A549 (cell line): Measurements from ENCODE around the gene MLX. TPM values are rescaled to one million over a fixed set of nuclear protein-coding genes. Genes with fewer than 3 reads are reported as not detected.

Source experiments
- ATAC-seq, 2 experiments: fragments of 200-7000 bp in 1 of 2; fragments of >200 bp in 1 of 2; cut with Nextera tagmentation in 1 of 2; cut with Tn5 transposase in 1 of 2; 3 replicates each; pipeline versions ENCODE4 v1.8.0 to v1.9.1; 2018 to 2020; ENCODE audit warnings: mild to moderate bottlenecking in 1 of 2, moderate library complexity in 1 of 2
- CTCF ChIA-PET: fragments of 300-600 bp; sonication (Branson Sonifier 250); formaldehyde crosslinking; extraction: SDS; loops from one replicate; lab custom pipeline; 2021; ENCODE audit warnings: antibody characterized with exemption, inconsistent platforms; lab: Yijun Ruan, JAX
- POLR2A ChIA-PET: fragments of 350-600 bp; formaldehyde crosslinking; extraction: SDS; loops from one replicate; lab custom pipeline; 2021; ENCODE audit warnings: antibody characterized with exemption, inconsistent platforms; lab: Yijun Ruan, JAX
- DNase-seq, 2 experiments: peaks; one replicate each; pipeline versions ENCODE4 v3.0.0 to v3.0.0-alpha.2; 2011 to 2016; ENCODE audit warnings: low read depth in 1 of 2, low spot score in 1 of 2
- FAIRE-seq: peaks from 2 replicates; lab custom pipeline; 2011; peaks lifted over from hg19 to GRCh38; lab: Jason Lieb, UNC
- H3K27ac ChIP-seq, 2 experiments: fragments of >200 bp; sonication (Bioruptor Twin); formaldehyde crosslinking; 3 replicates each; pipeline ENCODE4 v1.5.1; 2016 to 2017
- H3K4me1 ChIP-seq: fragments of >200 bp; sonication (Bioruptor Twin); formaldehyde crosslinking; 3 replicates; pipeline ENCODE4 v1.6.1; 2016
- H3K4me2 ChIP-seq: fragments of >200 bp; sonication (Bioruptor Twin); formaldehyde crosslinking; 3 replicates; pipeline ENCODE4 v1.6.1; 2016
- H3K4me3 ChIP-seq: fragments of >200 bp; sonication (Bioruptor Twin); formaldehyde crosslinking; 3 replicates; pipeline ENCODE4 v1.5.1; 2016
- H3K9me3 ChIP-seq: fragments of >200 bp; sonication (Bioruptor Twin); formaldehyde crosslinking; 3 replicates; pipeline ENCODE4 v1.6.1; 2016
- BCL3 ChIP-seq: fragments of >200 bp; sonication (Bioruptor Twin); formaldehyde crosslinking; IDR thresholded peaks from 3 replicates; pipeline ENCODE4 v1.6.1; 2016
- CBX8 ChIP-seq: fragments of 200-600 bp; sonication (generic); IDR thresholded peaks from 2 replicates; pipeline ENCODE4 v1.6.1; 2016
- CEBPB ChIP-seq, 2 experiments: fragments of >200 bp in 1 of 2; sonication (Bioruptor Twin) in 1 of 2; formaldehyde crosslinking in 1 of 2; IDR thresholded peaks; 2 replicates each; pipeline ENCODE4 v1.6.1; 2012 to 2016
- CTCF ChIP-seq: fragments of >200 bp; sonication (Bioruptor Twin); formaldehyde crosslinking; IDR thresholded peaks from 3 replicates; pipeline ENCODE4 v1.5.1; 2016
- E2F6 ChIP-seq: IDR thresholded peaks from 2 replicates; pipeline ENCODE4 v1.6.1; 2012; ENCODE audit warnings: low read depth, borderline replicate concordance
- GATA3 ChIP-seq: IDR thresholded peaks from 2 replicates; pipeline ENCODE4 v1.6.1; 2012; ENCODE audit warnings: borderline replicate concordance
- HES2 ChIP-seq: fragments of >200 bp; sonication (Bioruptor Twin); formaldehyde crosslinking; IDR thresholded peaks from 2 replicates; pipeline ENCODE4 v1.6.1; 2016
- JUNB ChIP-seq: fragments of >200 bp; sonication (Bioruptor Twin); formaldehyde crosslinking; IDR thresholded peaks from 2 replicates; pipeline ENCODE4 v1.6.1; 2016
- KDM1A ChIP-seq: fragments of 200-600 bp; sonication (generic); IDR thresholded peaks from 2 replicates; pipeline ENCODE4 v1.6.1; 2016; ENCODE audit warnings: low read depth, mild to moderate bottlenecking
- KDM5A ChIP-seq: fragments of 200-600 bp; sonication (generic); IDR thresholded peaks from 2 replicates; pipeline ENCODE4 v1.6.1; 2016; ENCODE audit warnings: antibody characterized with exemption, mild to moderate bottlenecking
- MAX ChIP-seq: IDR thresholded peaks from 2 replicates; pipeline ENCODE4 v1.6.1; 2012
- MAZ ChIP-seq: fragments of 150-350 bp; IDR thresholded peaks from 2 replicates; pipeline ENCODE4 v1.6.1; 2014; ENCODE audit warnings: antibody characterized with exemption, low read depth, low read length, borderline replicate concordance
- NPAS2 ChIP-seq: fragments of 250-450 bp; sonication (Bioruptor Pico); IDR thresholded peaks from 2 replicates; pipeline ENCODE4 v1.8.0; 2022; ENCODE audit warnings: mild to moderate bottlenecking, moderate library complexity, borderline replicate concordance
- NR3C1 ChIP-seq: fragments of >200 bp; sonication (Bioruptor Twin); formaldehyde crosslinking; IDR thresholded peaks from 3 replicates; pipeline ENCODE4 v1.6.1; 2017
- PBX3 ChIP-seq: IDR thresholded peaks from 2 replicates; pipeline ENCODE4 v1.6.1; 2012
- SMC3 ChIP-seq: fragments of >200 bp; sonication (Bioruptor Twin); formaldehyde crosslinking; IDR thresholded peaks from 3 replicates; pipeline ENCODE4 v1.6.1; 2018; ENCODE audit warnings: inconsistent platforms
- ZC3H11A ChIP-seq: fragments of 450-650 bp; IDR thresholded peaks from 2 replicates; pipeline ENCODE4 v1.6.1; 2014; ENCODE audit warnings: antibody characterized with exemption, mild to moderate bottlenecking
- ZNF302 ChIP-seq: fragments of 250-450 bp; sonication (Bioruptor Pico); IDR thresholded peaks from 2 replicates; pipeline ENCODE4 v1.9.0; 2021; ENCODE audit warnings: inconsistent platforms, mild to moderate bottlenecking, moderate library complexity
- WGBS: methylation state at CpG from one replicate; pipeline ENCODE4 v1.1.6; 2017; ENCODE audit errors: missing lambda C conversion rate; 5-methylcytosine and 5-hydroxymethylcytosine counted together
- polyA plus RNA-seq, 4 experiments: library from polyadenylated mRNA; depleted of rRNA in 3 of 4; stranded (reverse); fragments of >200 nt; fragmentation: RNase III in 1 of 4; extraction: RNeasy Plus Mini Kit Qiagen cat#74134 plus additional on column Dnase treatment in 1 of 4; gene quantifications; 2 replicates in 3 of 4; 3 replicates in 1 of 4; pipeline ENCODE4 v1.2.3, GENCODE V29; 2011 to 2017
- TF ChIP-seq, protein P1 (sequence below): fragments of 200-600 bp; sonication (generic); IDR thresholded peaks from 2 replicates; pipeline ENCODE4 v1.6.1; 2016; ENCODE audit warnings: antibody characterized with exemption, mild to moderate bottlenecking, moderate library complexity

Gene MLX
- polyA plus RNA-seq, 2 of the 4 experiments (the other 2 are of a cell fraction): 46.3 to 48.0 TPM

DNA sequence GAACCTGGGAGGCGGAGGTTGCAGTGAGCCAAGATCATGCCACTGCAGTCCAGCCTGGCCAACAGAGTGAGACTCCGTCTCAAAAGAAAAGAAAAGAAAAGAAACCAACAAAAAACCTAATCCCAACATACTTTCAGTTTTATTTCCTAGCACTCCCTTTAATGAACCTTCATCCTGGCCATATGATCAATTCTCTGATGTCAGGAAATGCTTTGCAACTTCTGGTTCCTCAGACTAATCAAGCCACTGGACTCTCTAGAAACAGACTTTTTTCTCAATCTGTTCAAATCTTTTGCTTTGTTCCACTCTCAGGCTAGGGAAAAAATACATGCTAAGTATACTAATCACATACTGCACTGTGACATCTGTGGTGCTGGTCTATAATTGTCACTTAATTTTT is 24.0 kb downstream of the MLX start:
- 98% methylated on average over 2 of the region's 2 CpGs for WGBS
- H3K4me1 ChIP-seq: no peaks in the 10 kb centered on the region
- ChIA-PET POLR2A (no interaction called here), CTCF (interaction anchor here (0.8 to 10.8 kb wide), 6 partner anchors 8 to 338 kb away, joined by 3 to 120 read pairs (median 4); partner anchors contain the start of gene PSMC3IP)
- no peak overlapping the region for H3K4me2 ChIP-seq
- ATAC-seq (no peak), FAIRE-seq (no peak), DNase-seq (no peak)
- TF ChIP-seq GATA3: no peak
- no peak for TF ChIP-seq JUNB
- TF ChIP-seq, protein P1, sequence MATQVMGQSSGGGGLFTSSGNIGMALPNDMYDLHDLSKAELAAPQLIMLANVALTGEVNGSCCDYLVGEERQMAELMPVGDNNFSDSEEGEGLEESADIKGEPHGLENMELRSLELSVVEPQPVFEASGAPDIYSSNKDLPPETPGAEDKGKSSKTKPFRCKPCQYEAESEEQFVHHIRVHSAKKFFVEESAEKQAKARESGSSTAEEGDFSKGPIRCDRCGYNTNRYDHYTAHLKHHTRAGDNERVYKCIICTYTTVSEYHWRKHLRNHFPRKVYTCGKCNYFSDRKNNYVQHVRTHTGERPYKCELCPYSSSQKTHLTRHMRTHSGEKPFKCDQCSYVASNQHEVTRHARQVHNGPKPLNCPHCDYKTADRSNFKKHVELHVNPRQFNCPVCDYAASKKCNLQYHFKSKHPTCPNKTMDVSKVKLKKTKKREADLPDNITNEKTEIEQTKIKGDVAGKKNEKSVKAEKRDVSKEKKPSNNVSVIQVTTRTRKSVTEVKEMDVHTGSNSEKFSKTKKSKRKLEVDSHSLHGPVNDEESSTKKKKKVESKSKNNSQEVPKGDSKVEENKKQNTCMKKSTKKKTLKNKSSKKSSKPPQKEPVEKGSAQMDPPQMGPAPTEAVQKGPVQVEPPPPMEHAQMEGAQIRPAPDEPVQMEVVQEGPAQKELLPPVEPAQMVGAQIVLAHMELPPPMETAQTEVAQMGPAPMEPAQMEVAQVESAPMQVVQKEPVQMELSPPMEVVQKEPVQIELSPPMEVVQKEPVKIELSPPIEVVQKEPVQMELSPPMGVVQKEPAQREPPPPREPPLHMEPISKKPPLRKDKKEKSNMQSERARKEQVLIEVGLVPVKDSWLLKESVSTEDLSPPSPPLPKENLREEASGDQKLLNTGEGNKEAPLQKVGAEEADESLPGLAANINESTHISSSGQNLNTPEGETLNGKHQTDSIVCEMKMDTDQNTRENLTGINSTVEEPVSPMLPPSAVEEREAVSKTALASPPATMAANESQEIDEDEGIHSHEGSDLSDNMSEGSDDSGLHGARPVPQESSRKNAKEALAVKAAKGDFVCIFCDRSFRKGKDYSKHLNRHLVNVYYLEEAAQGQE: no peak
- TF ChIP-seq NPAS2: no peak
- TF ChIP-seq ZNF302: no peak
- no peak for TF ChIP-seq HES2
- H3K4me3 ChIP-seq: no peak overlapping the region
- H3K27ac ChIP-seq: no peak overlapping the region
- no peaks in the 10 kb centered on the region for H3K9me3 ChIP-seq

DNA sequence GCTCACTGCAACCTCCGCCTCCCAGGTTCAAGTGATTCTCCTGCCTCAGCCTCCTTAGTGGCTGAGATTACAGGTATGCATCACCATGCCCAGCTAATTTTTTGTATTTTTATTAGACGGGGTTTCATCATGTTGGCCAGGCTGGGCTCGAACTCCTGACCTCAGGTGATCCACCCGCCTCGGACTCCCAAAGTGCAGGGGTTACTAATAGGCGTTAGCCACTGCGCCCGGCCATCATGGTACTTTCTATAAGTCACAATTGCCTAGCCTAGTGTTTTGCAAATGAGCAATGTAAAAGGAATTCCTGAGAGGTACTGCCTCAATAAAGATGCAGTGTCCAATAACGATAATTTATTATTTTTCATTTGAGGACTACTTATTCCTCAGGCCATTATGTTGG is 24.5 kb downstream of the MLX start:
- 94% methylated on average over 9 of the region's 9 CpGs for WGBS
- Histone ChIP-seq H3K27ac (no peak overlapping the region), H3K4me3 (no peak overlapping the region), H3K9me3 (no peaks in the 10 kb centered on the region), H3K4me1 (no peaks in the 10 kb centered on the region), H3K4me2 (no peak overlapping the region)
- FAIRE-seq (no peak), DNase-seq (no peak), ATAC-seq (no peak)
- POLR2A ChIA-PET: no interaction called here
- CTCF ChIA-PET: interaction anchor here (1.1 to 10.8 kb wide), 7 partner anchors 8 to 172 kb away, joined by 3 to 120 read pairs (median 5); partner anchors contain the start of gene PSMC3IP
- TF ChIP-seq CTCF (no peak), NR3C1 (no peak), PBX3 (no peak), MAX (no peak), MAZ (no peak), CBX8 (no peak), KDM5A (no peak), E2F6 (no peak), BCL3 (no peak), KDM1A (no peak), SMC3 (no peak), ZC3H11A (no peak), CEBPB (IDR thresholded peaks at IDR 0.05) (no peak)
